ENCODE measurements around the gene KATNIP.

The KATNIP gene

DNA sequence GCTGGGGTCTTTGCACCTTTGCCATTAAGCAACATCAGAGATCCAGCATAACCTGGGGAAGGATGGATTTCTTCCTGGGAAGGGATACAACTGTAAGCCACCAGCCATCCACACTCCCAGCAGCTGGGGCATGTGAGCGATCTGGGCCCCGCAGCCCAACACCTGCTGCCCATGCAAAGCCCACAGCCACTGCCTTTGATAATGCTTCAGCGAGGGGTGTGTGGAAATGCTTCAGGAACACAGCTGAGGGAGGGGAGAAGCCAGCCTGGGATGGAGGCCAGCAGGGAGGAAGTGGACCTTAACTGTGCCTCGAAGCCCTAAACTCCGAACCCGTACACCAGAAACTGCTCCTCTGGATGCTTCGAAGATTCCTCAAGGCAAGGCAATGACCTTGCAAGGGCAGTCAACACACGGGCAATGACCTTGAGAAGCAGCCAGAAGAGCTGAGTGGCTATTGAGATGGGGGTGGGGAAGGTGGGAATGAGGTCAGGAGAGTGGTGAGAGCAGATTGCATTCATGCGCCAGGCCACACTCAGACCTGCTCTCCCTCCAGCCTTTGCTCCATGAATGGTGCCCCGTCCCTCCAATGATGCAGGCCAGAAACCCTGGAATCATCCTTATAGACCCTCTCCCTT is 49.1 kb downstream of the KATNIP start:
- no peak for TF ChIP-seq CTCF (conservative IDR thresholded peaks at IDR 0.05; ENCODE audit: low read depth, low read length)
- DNase-seq (ENCODE audit: low read depth) = no peak
- H3K4me3 ChIP-seq (ENCODE audit: low read depth, low read length) = no peak overlapping the region

- no peak for TF ChIP-seq CTCF (conservative IDR thresholded peaks at IDR 0.05; ENCODE audit: low read depth, low read length)
- DNase-seq (ENCODE audit: low read depth) = no peak
Measured at GRCh38 chr16:27599606-27600005, 49.7 kb downstream of the KATNIP start.

More at GRCh38 chr16:27599606-27600005, 49.7 kb downstream of the KATNIP start:
- H3K4me3 ChIP-seq (ENCODE audit: low read depth, low read length) = no peak overlapping the region
